ENCODE results near the gene TMEM178B. TPM values are rescaled to one million over a fixed set of nuclear protein-coding genes. Genes with fewer than 3 reads are reported as not detected.

The TMEM178B gene
- polyA plus RNA-seq, 1 of the 3 experiments (the other 2 are of a cell fraction) = 0.20 TPM

DNA sequence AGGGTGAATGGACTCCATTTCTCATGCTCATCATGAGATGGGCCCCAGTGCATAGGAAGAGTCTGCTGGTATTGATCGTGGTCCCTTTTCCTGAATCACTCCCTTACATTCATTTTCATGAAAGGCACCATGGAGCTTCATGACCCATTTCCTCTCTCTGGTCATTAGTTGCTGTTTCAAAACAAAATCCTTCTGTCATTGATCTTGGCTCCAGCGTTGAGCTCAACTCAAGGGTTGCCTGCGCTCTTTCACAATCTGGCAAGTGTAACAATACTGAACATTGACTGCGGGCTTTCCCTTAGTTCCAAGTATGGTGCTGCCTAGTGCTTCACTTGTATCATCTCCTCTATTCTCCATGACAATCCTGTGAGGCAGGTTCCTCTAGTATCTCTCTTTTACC, 197.6 kb downstream of the TMEM178B start (continued):
- TF ChIP-seq, protein P1, sequence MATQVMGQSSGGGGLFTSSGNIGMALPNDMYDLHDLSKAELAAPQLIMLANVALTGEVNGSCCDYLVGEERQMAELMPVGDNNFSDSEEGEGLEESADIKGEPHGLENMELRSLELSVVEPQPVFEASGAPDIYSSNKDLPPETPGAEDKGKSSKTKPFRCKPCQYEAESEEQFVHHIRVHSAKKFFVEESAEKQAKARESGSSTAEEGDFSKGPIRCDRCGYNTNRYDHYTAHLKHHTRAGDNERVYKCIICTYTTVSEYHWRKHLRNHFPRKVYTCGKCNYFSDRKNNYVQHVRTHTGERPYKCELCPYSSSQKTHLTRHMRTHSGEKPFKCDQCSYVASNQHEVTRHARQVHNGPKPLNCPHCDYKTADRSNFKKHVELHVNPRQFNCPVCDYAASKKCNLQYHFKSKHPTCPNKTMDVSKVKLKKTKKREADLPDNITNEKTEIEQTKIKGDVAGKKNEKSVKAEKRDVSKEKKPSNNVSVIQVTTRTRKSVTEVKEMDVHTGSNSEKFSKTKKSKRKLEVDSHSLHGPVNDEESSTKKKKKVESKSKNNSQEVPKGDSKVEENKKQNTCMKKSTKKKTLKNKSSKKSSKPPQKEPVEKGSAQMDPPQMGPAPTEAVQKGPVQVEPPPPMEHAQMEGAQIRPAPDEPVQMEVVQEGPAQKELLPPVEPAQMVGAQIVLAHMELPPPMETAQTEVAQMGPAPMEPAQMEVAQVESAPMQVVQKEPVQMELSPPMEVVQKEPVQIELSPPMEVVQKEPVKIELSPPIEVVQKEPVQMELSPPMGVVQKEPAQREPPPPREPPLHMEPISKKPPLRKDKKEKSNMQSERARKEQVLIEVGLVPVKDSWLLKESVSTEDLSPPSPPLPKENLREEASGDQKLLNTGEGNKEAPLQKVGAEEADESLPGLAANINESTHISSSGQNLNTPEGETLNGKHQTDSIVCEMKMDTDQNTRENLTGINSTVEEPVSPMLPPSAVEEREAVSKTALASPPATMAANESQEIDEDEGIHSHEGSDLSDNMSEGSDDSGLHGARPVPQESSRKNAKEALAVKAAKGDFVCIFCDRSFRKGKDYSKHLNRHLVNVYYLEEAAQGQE (IDR thresholded peaks at IDR 0.05; ENCODE audit: low read depth, low read length) = no peak
- no peak for TF ChIP-seq GABPA (IDR thresholded peaks at IDR 0.05; ENCODE audit: low read depth)
- TF ChIP-seq, protein P2, sequence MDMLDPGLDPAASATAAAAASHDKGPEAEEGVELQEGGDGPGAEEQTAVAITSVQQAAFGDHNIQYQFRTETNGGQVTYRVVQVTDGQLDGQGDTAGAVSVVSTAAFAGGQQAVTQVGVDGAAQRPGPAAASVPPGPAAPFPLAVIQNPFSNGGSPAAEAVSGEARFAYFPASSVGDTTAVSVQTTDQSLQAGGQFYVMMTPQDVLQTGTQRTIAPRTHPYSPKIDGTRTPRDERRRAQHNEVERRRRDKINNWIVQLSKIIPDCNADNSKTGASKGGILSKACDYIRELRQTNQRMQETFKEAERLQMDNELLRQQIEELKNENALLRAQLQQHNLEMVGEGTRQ (IDR thresholded peaks at IDR 0.05; ENCODE audit: borderline replicate concordance, low read depth, low read length) = no peak

DNA sequence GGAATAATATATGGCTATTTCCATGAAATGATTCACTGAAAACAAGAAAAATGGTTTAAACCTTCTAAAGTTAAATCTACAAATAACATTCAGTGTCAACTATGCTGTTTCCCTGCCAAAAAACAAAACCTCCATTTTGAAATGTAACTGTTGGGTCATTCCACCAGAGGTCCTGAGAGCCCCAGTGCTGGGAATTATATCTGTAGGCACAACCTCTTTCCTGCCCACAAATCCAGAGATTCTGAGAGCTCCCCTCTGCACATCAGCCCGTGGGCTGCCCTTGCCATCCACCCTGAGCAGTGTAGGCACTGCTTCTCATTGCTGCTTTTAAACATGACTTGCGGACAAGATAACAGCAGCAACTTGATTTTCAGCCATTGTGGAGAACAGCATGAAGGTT, 198.6 kb downstream of the TMEM178B start:
- ChIA-PET POLR2A (no interaction called here), CTCF (interaction anchor here (1.1 to 1.3 kb wide), 3 partner anchors 11 to 261 kb away, joined by 3 read pairs; no protein-coding TSS in a partner anchor)
- no peaks in the 10 kb centered on the region for H3K27me3 ChIP-seq (ENCODE audit: insufficient read depth)
- H3F3A ChIP-seq (replicated peaks; ENCODE audit: insufficient read depth) = no peaks in the 10 kb centered on the region
- no peak overlapping the region for H3K4me2 ChIP-seq
- DNase-seq = no peak
- no peaks in the 10 kb centered on the region for H3K36me3 ChIP-seq (replicated peaks in 1 of 2; ENCODE audit: control insufficient read depth in 1 of 2, insufficient read depth in 2 of 2, low read length in 1 of 2)
- no peaks in the 10 kb centered on the region for H3K79me2 ChIP-seq (ENCODE audit: insufficient read depth)
- H2AFZ ChIP-seq (ENCODE audit: low read depth) = no peak overlapping the region
- TF ChIP-seq ELF1 (IDR thresholded peaks at IDR 0.05) (no peak), RAD21 (IDR thresholded peaks at IDR 0.05; ENCODE audit: low read length) (peak; percentile 28; the same call in 1 of the 2 replicates), FOXM1 (IDR thresholded peaks at IDR 0.05; ENCODE audit: low read depth) (no peak), JUND (IDR thresholded peaks at IDR 0.05) (no peak), POLR2AphosphoS5 (IDR thresholded peaks at IDR 0.05; ENCODE audit: low read depth, low read length) (no peak)
- TF ChIP-seq, protein P3, sequence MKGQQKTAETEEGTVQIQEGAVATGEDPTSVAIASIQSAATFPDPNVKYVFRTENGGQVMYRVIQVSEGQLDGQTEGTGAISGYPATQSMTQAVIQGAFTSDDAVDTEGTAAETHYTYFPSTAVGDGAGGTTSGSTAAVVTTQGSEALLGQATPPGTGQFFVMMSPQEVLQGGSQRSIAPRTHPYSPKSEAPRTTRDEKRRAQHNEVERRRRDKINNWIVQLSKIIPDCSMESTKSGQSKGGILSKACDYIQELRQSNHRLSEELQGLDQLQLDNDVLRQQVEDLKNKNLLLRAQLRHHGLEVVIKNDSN (IDR thresholded peaks at IDR 0.05; ENCODE audit: borderline replicate concordance, low read depth) = no peak
- TF ChIP-seq, protein P2 (IDR thresholded peaks at IDR 0.05; ENCODE audit: borderline replicate concordance, low read depth, low read length) = no peak
- H4K20me1 ChIP-seq (ENCODE audit: insufficient read depth) = no peaks in the 10 kb centered on the region
- H3K4me1 ChIP-seq (ENCODE audit: control insufficient read depth in 1 of 2, insufficient read depth in 2 of 2, low read depth in 1 of 2, low read length in 1 of 2) = no peaks in the 10 kb centered on the region
- H3K27ac ChIP-seq (ENCODE audit: low read depth in 2 of 2, low read length in 1 of 2) = no peak overlapping the region
- H3K9me3 ChIP-seq = no peaks in the 10 kb centered on the region
- 19% methylated on average over 2 of the region's 2 CpGs for WGBS (ENCODE audit: low lambda C conversion rate)
- H3K9me2 ChIP-seq = no peaks in the 10 kb centered on the region
- no peak overlapping the region for H3K4me3 ChIP-seq (ENCODE audit: low read depth in 2 of 2, low read length in 1 of 2)
- H3K9ac ChIP-seq = no peak overlapping the region

Data from SK-N-SH (cell line).